ENCODE data around the gene APLN.

GRCh38 chrX:129614481-129615255, 40.1 kb downstream of the APLN start:
- no peak for TF ChIP-seq EZH2 (IDR thresholded peaks at IDR 0.05; ENCODE audit: low read length, unreplicated experiment)
- no peak for TF ChIP-seq EZH2phosphoT487 (IDR thresholded peaks at IDR 0.05; ENCODE audit: borderline replicate concordance, low read length)
